HG03439 (cell line): ENCODE results near the gene IL17RA.

Experiments used
- ATAC-seq: cut with Tn5 transposase; IDR thresholded peaks from one replicate; pipeline ENCODE4 v1.9.1; 2021; ENCODE audit warnings: mild to moderate bottlenecking, moderate library complexity; ENCODE audit not compliant: unreplicated experiment

Gene IL17RA

DNA sequence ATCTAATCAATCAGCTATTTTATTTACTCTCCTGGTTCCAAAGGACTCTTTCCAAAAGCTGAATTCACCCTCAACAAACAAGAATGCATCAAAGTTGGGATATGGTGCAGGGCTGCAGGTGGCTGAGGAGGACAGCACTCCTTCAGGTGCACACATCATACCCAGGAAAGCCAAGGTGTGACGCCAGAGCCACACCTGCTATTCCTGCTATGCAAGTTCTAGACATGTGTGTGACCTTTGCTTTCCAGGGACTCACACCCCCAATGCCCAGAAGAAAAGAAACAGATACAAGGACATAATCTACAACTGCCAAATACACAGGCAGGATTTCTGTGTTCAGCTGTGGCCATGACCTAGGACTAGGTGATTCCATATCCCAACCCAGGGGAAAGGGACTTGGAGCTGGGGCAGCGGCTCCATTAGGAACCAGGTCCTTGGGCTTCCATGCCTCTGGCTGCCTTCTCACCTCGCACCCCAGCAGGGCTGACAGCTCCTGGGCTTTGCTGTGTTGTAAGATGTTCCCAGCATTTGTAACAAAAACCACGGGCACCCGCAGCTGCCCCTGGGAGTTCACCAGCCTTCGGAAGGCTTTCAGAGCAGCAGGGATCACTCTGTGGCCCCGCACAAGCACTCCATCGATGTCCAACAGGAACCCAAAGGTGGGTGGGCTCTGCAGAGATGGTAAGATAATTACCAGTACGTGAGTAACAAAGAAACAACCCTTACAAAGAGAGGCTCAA, 64.4 kb downstream of the IL17RA start:
- no peak for ATAC-seq

DNA sequence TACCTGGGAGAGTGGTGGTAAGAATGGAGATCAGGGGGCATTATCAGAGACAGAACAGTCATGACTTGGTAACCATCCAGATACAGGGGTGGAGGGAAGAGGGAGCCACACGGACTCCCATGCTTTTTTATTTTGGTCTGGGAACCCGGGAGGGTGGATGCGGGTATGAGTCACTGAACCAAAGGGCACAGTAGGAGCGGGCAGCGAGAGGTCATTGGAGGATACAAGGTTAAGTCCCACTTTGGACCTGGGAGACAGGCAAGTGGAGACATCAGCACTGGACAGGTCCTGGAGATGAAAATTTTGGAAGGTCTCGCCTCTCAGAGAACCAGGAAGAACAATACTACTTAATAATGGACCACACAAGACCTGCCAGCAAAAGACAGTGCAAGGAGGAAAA, 67.5 kb downstream of the IL17RA start:
- no peak for ATAC-seq

DNA sequence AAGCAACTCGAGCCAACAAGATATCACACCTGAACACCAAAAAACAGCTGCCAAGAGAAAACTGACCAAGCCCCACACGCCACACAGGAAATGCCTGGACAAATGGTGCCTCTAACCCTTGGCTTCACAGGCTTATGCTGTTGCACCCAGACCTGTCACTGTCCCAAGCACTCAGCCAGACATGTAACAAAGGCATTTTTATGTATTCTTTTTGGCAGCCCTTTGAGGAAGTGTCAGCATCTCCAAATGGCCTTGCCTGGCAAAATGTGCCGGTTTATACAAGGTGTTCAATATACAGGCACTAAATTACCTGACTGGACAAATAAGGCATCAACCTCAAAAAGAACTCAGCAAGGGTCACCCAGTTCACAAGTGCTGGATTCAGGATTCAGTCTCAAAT, 68.2 kb downstream of the IL17RA start:
- no peak for ATAC-seq

DNA sequence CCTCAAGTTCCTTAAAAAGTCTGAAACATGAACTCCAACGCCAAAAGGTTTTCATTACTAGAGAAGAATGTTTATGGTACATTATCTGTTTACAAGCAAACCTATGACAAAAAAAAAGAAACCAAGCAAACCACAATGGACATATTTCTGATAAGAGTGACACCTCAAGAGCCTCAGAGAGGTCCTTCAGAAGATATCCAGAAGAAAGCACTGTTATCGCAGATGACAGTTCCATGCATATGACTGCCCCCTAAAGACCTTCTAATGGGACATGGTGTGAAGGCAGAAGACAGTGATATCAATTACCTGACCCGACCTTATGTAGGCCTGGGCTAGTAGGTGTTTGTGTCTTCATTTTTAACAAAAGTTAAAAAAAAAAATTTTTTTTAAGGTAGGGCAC, 71.1 kb downstream of the IL17RA start:
- no peak for ATAC-seq

DNA sequence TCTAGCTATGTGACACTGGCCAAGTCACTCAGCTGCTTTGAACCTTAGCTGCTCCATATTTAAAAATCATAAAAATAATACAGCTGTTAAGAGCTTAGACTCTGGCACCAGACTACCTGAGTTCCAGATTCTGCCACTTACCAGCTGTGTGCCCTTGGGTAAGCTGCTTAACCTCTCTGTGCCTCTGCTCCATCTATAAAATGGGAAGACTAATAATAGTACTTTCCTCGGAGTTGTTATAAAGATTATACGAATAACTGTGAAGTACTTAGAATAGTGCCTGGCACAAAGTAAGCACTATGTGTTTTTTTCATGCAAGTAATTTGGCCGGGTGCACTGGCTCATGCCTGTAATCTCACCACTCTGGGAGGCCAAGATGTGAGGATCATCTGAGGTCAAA, 72.9 kb downstream of the IL17RA start:
- no peak for ATAC-seq

DNA sequence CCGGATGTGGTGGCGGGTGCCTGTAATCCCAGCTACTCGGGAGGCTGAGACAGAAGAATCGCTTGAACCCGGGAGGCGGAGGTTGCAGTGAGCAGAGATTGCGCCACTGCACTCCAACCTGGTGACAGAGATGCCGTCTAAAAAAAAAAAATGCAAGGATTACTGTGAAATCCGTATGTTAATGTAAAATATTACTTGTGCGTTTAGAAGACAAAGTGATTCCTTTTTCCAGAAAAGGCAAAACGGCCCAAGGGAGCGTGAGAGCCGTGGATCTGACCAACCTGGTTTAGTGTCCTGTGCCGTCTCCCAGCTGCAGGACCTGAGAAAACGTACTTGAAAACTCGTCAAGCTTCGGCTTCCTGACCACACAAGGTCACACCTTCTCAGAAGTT, 73.4 kb downstream of the IL17RA start:
- ATAC-seq: no peak

DNA sequence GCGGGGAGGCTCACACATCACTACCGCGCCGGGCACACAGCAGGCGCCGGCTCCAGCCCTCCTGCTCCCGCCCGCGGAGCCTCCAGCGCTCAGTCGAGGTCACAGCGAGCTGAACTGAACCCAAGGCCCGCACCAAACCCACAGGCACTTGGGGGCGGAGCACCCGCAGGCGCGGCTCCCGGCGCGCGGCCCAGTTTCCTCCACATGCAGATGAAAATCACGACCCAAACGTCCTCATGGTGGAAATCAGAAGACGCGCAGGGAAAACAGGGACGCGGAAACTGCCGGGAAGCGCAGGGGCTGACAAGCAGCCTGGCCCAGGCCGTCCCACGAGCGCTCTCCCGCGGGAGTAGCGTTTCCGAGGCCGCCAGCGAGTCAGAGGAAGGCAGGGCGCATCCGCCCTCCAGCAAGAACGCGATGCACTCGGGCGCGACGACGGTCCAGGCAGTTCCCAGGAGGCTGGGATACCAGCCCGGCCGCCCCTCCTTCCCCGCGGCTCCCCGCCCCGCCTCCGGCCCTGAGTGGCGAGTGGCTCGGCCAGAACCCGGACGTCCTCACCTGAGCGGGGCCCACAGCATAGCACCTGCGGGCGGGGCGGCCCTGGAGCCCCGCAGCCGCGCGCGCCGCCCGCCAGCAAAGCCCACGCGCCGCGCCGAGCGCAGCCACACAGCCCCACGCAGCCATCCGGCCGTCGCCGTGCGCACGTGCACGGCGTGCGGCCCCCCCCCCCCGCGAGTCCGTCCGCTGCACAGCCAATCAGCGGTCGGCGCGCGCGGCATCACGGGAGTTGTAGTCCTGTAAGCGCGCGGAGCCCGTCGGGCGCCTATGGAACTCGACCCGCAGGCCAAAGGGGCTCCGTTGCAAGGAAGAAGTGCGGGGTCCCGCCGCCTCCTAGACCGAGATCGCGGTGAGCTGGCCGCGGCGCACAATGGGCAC, 74.0 kb downstream of the IL17RA start, which contains the start of gene HDHD5:
Gene HDHD5 (minus strand): TSS at position 710 of the 936 bp plus-strand sequence. CDS start 26 bp downstream, at position 684.
- peak; percentile 74 for ATAC-seq

DNA sequence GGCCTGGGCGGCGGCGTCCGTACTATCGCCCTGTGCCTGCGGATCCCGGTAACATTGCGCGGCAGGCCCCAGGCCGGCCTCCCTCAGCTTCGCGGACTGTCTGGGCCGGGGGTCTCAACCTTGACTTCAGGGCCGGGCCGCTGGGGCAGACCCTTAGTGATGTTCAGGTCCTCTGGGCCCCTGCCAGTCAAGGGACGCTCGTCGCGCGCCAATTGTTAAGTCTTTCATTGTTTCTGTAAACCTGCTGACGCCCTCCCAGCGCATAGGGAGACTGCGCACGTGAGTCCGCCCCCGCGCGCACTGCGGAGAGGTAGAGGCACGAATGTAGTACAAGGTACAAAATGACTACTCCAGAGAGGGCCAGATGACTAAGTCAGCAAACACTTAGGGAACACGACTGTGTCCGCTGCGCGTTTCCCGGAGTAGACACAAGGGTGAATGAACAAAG, 74.7 kb downstream of the IL17RA start:
- ATAC-seq: peak; percentile 33

DNA sequence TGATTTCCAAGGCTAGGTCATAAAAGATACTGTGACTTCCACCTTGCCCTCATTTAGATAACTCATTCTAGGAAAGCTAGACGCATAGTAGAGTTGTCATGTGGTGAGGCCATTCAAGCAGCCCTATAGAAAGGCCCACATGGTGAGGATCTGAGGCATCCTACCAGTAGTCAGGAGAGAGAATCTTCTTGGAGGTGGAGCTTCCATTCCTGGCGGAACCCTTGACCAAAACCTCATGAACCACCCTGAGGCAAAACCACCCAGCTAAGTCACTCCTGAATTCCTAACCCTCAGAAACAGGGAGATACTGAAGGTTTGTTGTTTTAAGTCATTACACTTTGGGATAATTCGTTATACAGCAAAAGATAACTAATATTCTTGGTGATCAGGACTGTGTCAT, 77.2 kb downstream of the IL17RA start:
- no peak for ATAC-seq

DNA sequence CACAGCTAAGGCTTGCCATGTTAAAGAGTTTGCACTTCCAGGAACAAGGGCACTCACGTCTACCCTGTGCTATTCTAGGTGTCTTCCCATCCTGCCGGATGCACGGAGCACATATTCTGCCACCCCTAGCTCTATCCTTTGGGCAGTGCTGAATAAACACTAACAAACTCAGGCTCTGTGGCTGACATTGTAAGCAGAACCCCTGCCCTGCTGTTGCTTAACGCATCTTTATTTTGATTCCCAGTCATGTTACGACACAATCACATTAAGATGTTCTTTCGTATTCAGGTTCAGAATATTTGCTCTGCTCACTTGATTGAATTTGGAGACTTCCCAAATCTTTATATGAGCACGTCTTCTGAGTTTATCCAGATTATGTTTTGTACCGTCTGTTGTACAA, 77.9 kb downstream of the IL17RA start:
- ATAC-seq: no peak

DNA sequence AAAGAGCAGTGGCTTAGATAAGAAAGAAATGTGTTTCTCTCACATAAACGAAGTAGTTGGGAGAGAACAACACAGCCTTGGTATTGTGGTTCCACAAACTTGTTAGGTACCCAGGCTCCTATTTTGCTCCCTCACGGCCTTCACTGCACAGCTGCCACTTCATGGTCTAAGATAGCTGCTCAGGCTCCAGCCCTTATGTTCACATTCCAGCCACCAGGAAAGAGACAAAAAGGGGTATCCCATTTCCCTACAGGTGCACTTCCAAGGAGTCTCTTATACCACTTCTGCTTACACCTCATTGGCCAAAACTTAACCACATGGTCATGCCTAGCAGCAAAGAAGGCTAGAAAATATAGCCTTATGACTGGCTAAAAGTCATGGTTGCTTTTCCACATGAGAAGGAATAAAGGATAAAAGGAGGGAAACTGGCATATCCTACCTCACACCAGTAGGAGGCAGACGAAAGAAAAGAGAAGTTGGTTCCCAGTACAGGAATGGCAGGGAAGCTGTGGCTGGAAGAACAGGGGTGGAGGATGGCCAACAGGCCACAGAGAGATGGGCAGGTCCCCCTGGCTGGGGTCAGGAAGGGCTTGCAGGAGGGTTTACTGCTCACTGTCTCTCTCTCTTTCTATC, 79.7 kb downstream of the IL17RA start:
- ATAC-seq: no peak
